Measurements from ENCODE around the gene KRT6A.

KRT6A gene

GRCh38 chr12:52464897-52465296 is 28.2 kb downstream of the KRT6A start:
- TF ChIP-seq ZNF70 (CRISPR knock-in tag; IDR thresholded peaks at IDR 0.05) (no peak), PPARA (CRISPR knock-in tag; IDR thresholded peaks at IDR 0.05; ENCODE audit: borderline replicate concordance) (no peak), TOX (CRISPR knock-in tag; IDR thresholded peaks at IDR 0.05; ENCODE audit: borderline replicate concordance) (no peak), ZC3H10 (CRISPR knock-in tag; IDR thresholded peaks at IDR 0.05) (no peak), ESRRG (CRISPR knock-in tag; IDR thresholded peaks at IDR 0.05) (no peak), GLIS3 (CRISPR knock-in tag; IDR thresholded peaks at IDR 0.05) (no peak), TCF4 (CRISPR knock-in tag; IDR thresholded peaks at IDR 0.05; ENCODE audit: borderline replicate concordance) (no peak), ISL1 (CRISPR knock-in tag; IDR thresholded peaks at IDR 0.05) (no peak), ZNF565 (CRISPR knock-in tag; conservative IDR thresholded peaks at IDR 0.05; ENCODE audit: low read depth) (no peak), CSRNP3 (CRISPR knock-in tag; IDR thresholded peaks at IDR 0.05) (no peak), ZFP30 (CRISPR knock-in tag; IDR thresholded peaks at IDR 0.05) (no peak), CSDC2 (CRISPR knock-in tag; IDR thresholded peaks at IDR 0.05) (no peak), RARB (CRISPR knock-in tag; IDR thresholded peaks at IDR 0.05) (no peak), SNAI2 (CRISPR knock-in tag; IDR thresholded peaks at IDR 0.05) (no peak), ZFP3 (CRISPR knock-in tag; IDR thresholded peaks at IDR 0.05) (no peak), ARNTL (CRISPR knock-in tag; IDR thresholded peaks at IDR 0.05; ENCODE audit: borderline replicate concordance, low read depth) (no peak), PATZ1 (CRISPR knock-in tag; IDR thresholded peaks at IDR 0.05; ENCODE audit: borderline replicate concordance) (no peak), CREB5 (CRISPR knock-in tag; IDR thresholded peaks at IDR 0.05; ENCODE audit: low read depth) (no peak)
- ATAC-seq = no peak

- TF ChIP-seq SNAI2 (CRISPR knock-in tag; IDR thresholded peaks at IDR 0.05) (no peak), PATZ1 (CRISPR knock-in tag; IDR thresholded peaks at IDR 0.05; ENCODE audit: borderline replicate concordance) (no peak), ZC3H10 (CRISPR knock-in tag; IDR thresholded peaks at IDR 0.05) (no peak), ZNF565 (CRISPR knock-in tag; conservative IDR thresholded peaks at IDR 0.05; ENCODE audit: low read depth) (no peak)
- ATAC-seq = no peak
Measured at GRCh38 chr12:52461693-52462092, 31.4 kb downstream of the KRT6A start.

GRCh38 chr12:52458861-52459260 is 34.2 kb downstream of the KRT6A start:
- no peak for TF ChIP-seq TOX (CRISPR knock-in tag; IDR thresholded peaks at IDR 0.05; ENCODE audit: borderline replicate concordance)
- no peak for TF ChIP-seq OSR1 (CRISPR knock-in tag; IDR thresholded peaks at IDR 0.05)
- no peak for TF ChIP-seq ZFP30 (CRISPR knock-in tag; IDR thresholded peaks at IDR 0.05)
- TF ChIP-seq, protein P1, sequence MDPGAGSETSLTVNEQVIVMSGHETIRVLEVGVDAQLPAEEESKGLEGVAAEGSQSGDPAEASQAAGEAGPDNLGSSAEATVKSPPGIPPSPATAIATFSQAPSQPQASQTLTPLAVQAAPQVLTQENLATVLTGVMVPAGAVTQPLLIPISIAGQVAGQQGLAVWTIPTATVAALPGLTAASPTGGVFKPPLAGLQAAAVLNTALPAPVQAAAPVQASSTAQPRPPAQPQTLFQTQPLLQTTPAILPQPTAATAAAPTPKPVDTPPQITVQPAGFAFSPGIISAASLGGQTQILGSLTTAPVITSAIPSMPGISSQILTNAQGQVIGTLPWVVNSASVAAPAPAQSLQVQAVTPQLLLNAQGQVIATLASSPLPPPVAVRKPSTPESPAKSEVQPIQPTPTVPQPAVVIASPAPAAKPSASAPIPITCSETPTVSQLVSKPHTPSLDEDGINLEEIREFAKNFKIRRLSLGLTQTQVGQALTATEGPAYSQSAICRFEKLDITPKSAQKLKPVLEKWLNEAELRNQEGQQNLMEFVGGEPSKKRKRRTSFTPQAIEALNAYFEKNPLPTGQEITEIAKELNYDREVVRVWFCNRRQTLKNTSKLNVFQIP (CRISPR knock-in tag; IDR thresholded peaks at IDR 0.05; ENCODE audit: borderline replicate concordance, low read depth) = no peak
- no peak for TF ChIP-seq ZC3H10 (CRISPR knock-in tag; IDR thresholded peaks at IDR 0.05)
- no peak for TF ChIP-seq BACH2 (CRISPR knock-in tag; IDR thresholded peaks at IDR 0.05; ENCODE audit: borderline replicate concordance)
- TF ChIP-seq RARB (CRISPR knock-in tag; IDR thresholded peaks at IDR 0.05) = no peak
- TF ChIP-seq ESRRG (CRISPR knock-in tag; IDR thresholded peaks at IDR 0.05) = no peak
- no peak for ATAC-seq

DNA sequence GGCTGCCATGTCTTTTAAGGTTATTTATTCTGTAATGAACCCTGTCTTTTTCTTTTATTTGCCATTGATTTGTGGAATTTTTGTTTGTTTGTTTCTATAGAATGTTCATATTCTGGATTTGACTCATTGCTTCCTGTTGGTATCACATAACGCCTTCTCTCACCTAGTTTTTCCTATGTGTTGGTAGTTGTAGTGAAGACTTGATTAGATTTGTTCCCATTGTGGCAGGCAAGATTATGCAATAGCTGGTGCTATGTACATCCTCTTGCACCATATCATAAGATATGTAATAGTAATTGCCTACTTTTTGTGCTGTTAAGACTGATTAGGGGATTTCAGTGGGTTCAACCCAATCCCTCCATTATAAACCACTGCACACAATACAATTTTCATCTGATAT is 37.2 kb downstream of the KRT6A start:
- TF ChIP-seq ZC3H10 (CRISPR knock-in tag; IDR thresholded peaks at IDR 0.05) (no peak), ZFP30 (CRISPR knock-in tag; IDR thresholded peaks at IDR 0.05) (no peak), TCF4 (CRISPR knock-in tag; IDR thresholded peaks at IDR 0.05; ENCODE audit: borderline replicate concordance) (no peak), ZFP3 (CRISPR knock-in tag; IDR thresholded peaks at IDR 0.05) (no peak)
- TF ChIP-seq, protein P1 (CRISPR knock-in tag; IDR thresholded peaks at IDR 0.05; ENCODE audit: borderline replicate concordance, low read depth) = no peak
- TF ChIP-seq, protein P2, sequence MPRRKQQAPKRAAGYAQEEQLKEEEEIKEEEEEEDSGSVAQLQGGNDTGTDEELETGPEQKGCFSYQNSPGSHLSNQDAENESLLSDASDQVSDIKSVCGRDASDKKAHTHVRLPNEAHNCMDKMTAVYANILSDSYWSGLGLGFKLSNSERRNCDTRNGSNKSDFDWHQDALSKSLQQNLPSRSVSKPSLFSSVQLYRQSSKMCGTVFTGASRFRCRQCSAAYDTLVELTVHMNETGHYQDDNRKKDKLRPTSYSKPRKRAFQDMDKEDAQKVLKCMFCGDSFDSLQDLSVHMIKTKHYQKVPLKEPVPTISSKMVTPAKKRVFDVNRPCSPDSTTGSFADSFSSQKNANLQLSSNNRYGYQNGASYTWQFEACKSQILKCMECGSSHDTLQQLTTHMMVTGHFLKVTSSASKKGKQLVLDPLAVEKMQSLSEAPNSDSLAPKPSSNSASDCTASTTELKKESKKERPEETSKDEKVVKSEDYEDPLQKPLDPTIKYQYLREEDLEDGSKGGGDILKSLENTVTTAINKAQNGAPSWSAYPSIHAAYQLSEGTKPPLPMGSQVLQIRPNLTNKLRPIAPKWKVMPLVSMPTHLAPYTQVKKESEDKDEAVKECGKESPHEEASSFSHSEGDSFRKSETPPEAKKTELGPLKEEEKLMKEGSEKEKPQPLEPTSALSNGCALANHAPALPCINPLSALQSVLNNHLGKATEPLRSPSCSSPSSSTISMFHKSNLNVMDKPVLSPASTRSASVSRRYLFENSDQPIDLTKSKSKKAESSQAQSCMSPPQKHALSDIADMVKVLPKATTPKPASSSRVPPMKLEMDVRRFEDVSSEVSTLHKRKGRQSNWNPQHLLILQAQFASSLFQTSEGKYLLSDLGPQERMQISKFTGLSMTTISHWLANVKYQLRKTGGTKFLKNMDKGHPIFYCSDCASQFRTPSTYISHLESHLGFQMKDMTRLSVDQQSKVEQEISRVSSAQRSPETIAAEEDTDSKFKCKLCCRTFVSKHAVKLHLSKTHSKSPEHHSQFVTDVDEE (CRISPR knock-in tag; IDR thresholded peaks at IDR 0.05) = no peak
- ATAC-seq = no peak
